ENCODE results near the gene HMGN4.

HMGN4 gene

GRCh38 chr6:26524722-26525370 lies 13.3 kb upstream of the HMGN4 start:
- TF ChIP-seq, protein P1, sequence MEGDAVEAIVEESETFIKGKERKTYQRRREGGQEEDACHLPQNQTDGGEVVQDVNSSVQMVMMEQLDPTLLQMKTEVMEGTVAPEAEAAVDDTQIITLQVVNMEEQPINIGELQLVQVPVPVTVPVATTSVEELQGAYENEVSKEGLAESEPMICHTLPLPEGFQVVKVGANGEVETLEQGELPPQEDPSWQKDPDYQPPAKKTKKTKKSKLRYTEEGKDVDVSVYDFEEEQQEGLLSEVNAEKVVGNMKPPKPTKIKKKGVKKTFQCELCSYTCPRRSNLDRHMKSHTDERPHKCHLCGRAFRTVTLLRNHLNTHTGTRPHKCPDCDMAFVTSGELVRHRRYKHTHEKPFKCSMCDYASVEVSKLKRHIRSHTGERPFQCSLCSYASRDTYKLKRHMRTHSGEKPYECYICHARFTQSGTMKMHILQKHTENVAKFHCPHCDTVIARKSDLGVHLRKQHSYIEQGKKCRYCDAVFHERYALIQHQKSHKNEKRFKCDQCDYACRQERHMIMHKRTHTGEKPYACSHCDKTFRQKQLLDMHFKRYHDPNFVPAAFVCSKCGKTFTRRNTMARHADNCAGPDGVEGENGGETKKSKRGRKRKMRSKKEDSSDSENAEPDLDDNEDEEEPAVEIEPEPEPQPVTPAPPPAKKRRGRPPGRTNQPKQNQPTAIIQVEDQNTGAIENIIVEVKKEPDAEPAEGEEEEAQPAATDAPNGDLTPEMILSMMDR (IDR thresholded peaks at IDR 0.05; ENCODE audit: low read depth, low read length) = no peak
- no peak for DNase-seq (ENCODE audit: extremely low read depth, low read depth)

GRCh38 chr6:26525838-26526237 lies 12.3 kb upstream of the HMGN4 start:
- DNase-seq (ENCODE audit: extremely low read depth, low read depth) = no peak
- TF ChIP-seq, protein P1 (IDR thresholded peaks at IDR 0.05; ENCODE audit: low read depth, low read length) = no peak

- TF ChIP-seq, protein P1 (IDR thresholded peaks at IDR 0.05; ENCODE audit: low read depth, low read length) = no peak
- no peak for DNase-seq (ENCODE audit: extremely low read depth, low read depth)
These were observed 11.2 kb upstream of the HMGN4 start for GRCh38 chr6:26526928-26527327.

DNA sequence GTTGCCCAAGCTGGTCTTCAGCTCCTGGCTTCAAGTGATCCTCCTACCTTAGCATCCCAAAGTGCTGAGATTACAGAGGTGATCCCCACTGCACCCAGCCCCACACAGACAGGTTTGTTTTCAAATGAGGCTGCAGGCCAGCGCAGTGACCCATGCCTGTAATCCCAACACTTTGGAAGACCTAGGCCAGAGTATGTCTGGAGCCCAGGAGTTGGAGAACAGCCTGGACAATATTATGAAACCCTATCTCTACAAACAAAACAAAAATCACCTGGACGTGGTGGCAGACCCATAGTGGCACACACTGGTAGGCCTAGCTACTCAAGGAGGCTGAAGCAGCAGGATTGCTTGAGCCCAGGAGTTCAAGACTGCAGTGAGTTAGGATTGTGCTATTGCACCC lies 8.0 kb upstream of the HMGN4 start:
- TF ChIP-seq, protein P1 (IDR thresholded peaks at IDR 0.05; ENCODE audit: low read depth, low read length) = no peak
- no peak for DNase-seq (ENCODE audit: extremely low read depth, low read depth)

DNA sequence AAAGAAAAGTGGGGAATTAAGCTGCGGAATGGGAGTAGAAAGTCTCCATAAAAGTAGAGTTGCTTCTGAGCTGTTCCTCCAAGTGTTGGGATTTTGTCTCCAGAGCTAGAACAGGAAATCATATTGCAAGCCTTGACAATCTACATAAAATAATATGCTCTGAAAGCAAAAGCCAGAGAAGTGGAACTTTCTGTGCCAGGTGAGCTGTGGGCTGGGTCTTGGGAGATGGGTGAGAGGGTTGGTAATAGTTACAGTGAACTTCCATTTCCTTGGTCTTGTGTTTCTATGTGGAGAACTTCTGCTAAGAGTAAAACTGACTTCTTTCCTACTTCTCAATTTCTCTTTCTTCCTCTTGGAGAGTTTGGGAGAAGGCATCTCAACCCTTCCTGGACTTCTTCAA lies 6.3 kb upstream of the HMGN4 start:
- TF ChIP-seq, protein P1 (IDR thresholded peaks at IDR 0.05; ENCODE audit: low read depth, low read length) = no peak
- no peak for DNase-seq (ENCODE audit: extremely low read depth, low read depth)

GRCh38 chr6:26532699-26533531 lies 5.3 kb upstream of the HMGN4 start:
- TF ChIP-seq, protein P1 (IDR thresholded peaks at IDR 0.05; ENCODE audit: low read depth, low read length) = no peak
- peak; percentile 82 for DNase-seq (ENCODE audit: extremely low read depth, low read depth)

GRCh38 chr6:26533532-26533931 lies 4.6 kb upstream of the HMGN4 start:
- TF ChIP-seq, protein P1 (IDR thresholded peaks at IDR 0.05; ENCODE audit: low read depth, low read length) = no peak
- DNase-seq (ENCODE audit: extremely low read depth, low read depth) = no peak

Measured in AG09319 (cell line).